ENCODE measurements around the gene CAMK1D.
"Not testable (repeated sequence)": the region's sequence is repeated elsewhere in the genome, so short reads cannot be mapped to it uniquely, and the experiment has no call there.

CAMK1D gene

GRCh38 chr10:12730809-12731519, 381.6 kb downstream of the CAMK1D start:
- DNase-seq = no peak

- no peak for DNase-seq
Observed at GRCh38 chr10:12733271-12733670, 383.9 kb downstream of the CAMK1D start.

- DNase-seq = no peak
Observed at GRCh38 chr10:12735843-12736462, 386.6 kb downstream of the CAMK1D start.

GRCh38 chr10:12740813-12741212, 391.5 kb downstream of the CAMK1D start:
- DNase-seq = no peak

GRCh38 chr10:12741360-12741804, 392.0 kb downstream of the CAMK1D start:
- no peak for DNase-seq

GRCh38 chr10:12742771-12743170, 393.4 kb downstream of the CAMK1D start:
- no peak for DNase-seq

- DNase-seq = not testable (repeated sequence)
Observed at GRCh38 chr10:12743466-12743865, 394.1 kb downstream of the CAMK1D start.

- no peak for DNase-seq
Observed at GRCh38 chr10:12743941-12744340, 394.6 kb downstream of the CAMK1D start.

GRCh38 chr10:12748186-12748585, 398.8 kb downstream of the CAMK1D start:
- DNase-seq = no peak

- no peak for DNase-seq
Observed at GRCh38 chr10:12749760-12750478, 400.6 kb downstream of the CAMK1D start.

- no peak for DNase-seq
Observed at GRCh38 chr10:12750526-12751201, 401.3 kb downstream of the CAMK1D start.

GRCh38 chr10:12755075-12755474, 405.7 kb downstream of the CAMK1D start:
- DNase-seq = no peak

- DNase-seq = no peak
Observed at GRCh38 chr10:12757351-12757750, 408.0 kb downstream of the CAMK1D start.

- no peak for DNase-seq
Observed at GRCh38 chr10:12758271-12758670, 408.9 kb downstream of the CAMK1D start.

- no peak for DNase-seq
Observed at GRCh38 chr10:12766223-12766622, 416.9 kb downstream of the CAMK1D start.

GRCh38 chr10:12768156-12769100, 419.1 kb downstream of the CAMK1D start:
- DNase-seq = no peak

GRCh38 chr10:12769323-12770044, 420.1 kb downstream of the CAMK1D start:
- no peak for DNase-seq

- no peak for DNase-seq
Observed at GRCh38 chr10:12771981-12772760, 422.8 kb downstream of the CAMK1D start.

- no peak for DNase-seq
Observed at GRCh38 chr10:12772797-12773587, 423.6 kb downstream of the CAMK1D start.
